SK-N-SH treated with all-trans-retinoic acid at 6 μM for 48 hours (cell line): ENCODE data around the gene LYPD1.

Experiments
- ATAC-seq: fragments of 200-7000 bp; cut with Tn5 transposase; 3 replicates; pipeline ENCODE4 v1.9.1; 2020; ENCODE audit warnings: mild to moderate bottlenecking, moderate library complexity
- ARNTL ChIP-seq: fragments of 450-650 bp; formaldehyde crosslinking; IDR thresholded peaks from 2 replicates; pipeline ENCODE4 v1.5.0; 2020; ENCODE audit warnings: low read depth, mild to moderate bottlenecking, moderate library complexity, borderline replicate concordance
- BACH2 ChIP-seq: fragments of 250-450 bp; sonication (Bioruptor Pico); IDR thresholded peaks from 2 replicates; pipeline ENCODE4 v1.9.0; 2021; ENCODE audit warnings: mild to moderate bottlenecking, borderline replicate concordance
- CREB5 ChIP-seq: fragments of 250-450 bp; sonication (Bioruptor Pico); IDR thresholded peaks from 2 replicates; pipeline ENCODE4 v1.5.1; 2020; ENCODE audit warnings: low read depth, mild to moderate bottlenecking, moderate library complexity
- ESRRG ChIP-seq: fragments of 250-450 bp; sonication (Bioruptor Pico); IDR thresholded peaks from 2 replicates; pipeline ENCODE4 v1.6.1; 2021; ENCODE audit warnings: mild to moderate bottlenecking
- GLIS3 ChIP-seq: fragments of 250-450 bp; sonication (Bioruptor Pico); IDR thresholded peaks from 2 replicates; pipeline ENCODE4 v1.5.0; 2020; ENCODE audit warnings: mild to moderate bottlenecking, moderate library complexity
- ISL1 ChIP-seq: fragments of 250-450 bp; sonication (Bioruptor Pico); IDR thresholded peaks from 2 replicates; pipeline ENCODE4 v2.1.2; 2022; ENCODE audit warnings: mild to moderate bottlenecking, moderate library complexity
- OSR1 ChIP-seq: fragments of 250-450 bp; sonication (Bioruptor Pico); IDR thresholded peaks from 2 replicates; pipeline ENCODE4 v1.8.0; 2022; ENCODE audit warnings: moderate library complexity, mild to moderate bottlenecking, inconsistent platforms
- PATZ1 ChIP-seq: fragments of 250-450 bp; sonication (Bioruptor Pico); IDR thresholded peaks from 2 replicates; pipeline ENCODE4 v1.8.0; 2020; ENCODE audit warnings: mild to moderate bottlenecking, moderate library complexity, borderline replicate concordance
- PPARA ChIP-seq: fragments of 250-450 bp; sonication (Bioruptor Pico); IDR thresholded peaks from 2 replicates; pipeline ENCODE4 v1.5.0; 2020; ENCODE audit warnings: mild to moderate bottlenecking, borderline replicate concordance
- RARB ChIP-seq: fragments of 250-450 bp; sonication (Bioruptor Pico); IDR thresholded peaks from 2 replicates; pipeline ENCODE4 v1.8.0; 2021; ENCODE audit warnings: mild to moderate bottlenecking, moderate library complexity
- SNAI2 ChIP-seq: fragments of 250-450 bp; sonication (Bioruptor Pico); IDR thresholded peaks from 2 replicates; pipeline ENCODE4 v1.5.0; 2020; ENCODE audit warnings: mild to moderate bottlenecking, moderate library complexity
- TCF4 ChIP-seq: fragments of 250-450 bp; sonication (Bioruptor Pico); IDR thresholded peaks from 2 replicates; pipeline ENCODE4 v1.8.0; 2021; ENCODE audit warnings: mild to moderate bottlenecking, moderate library complexity, borderline replicate concordance
- TOX ChIP-seq: fragments of 250-450 bp; sonication (Bioruptor Pico); IDR thresholded peaks from 2 replicates; pipeline ENCODE4 v1.8.0; 2021; ENCODE audit warnings: mild to moderate bottlenecking, moderate library complexity, borderline replicate concordance
- ZC3H10 ChIP-seq: fragments of 250-450 bp; sonication (Bioruptor Pico); IDR thresholded peaks from 2 replicates; pipeline ENCODE4 v1.5.1; 2021; ENCODE audit warnings: mild to moderate bottlenecking, moderate library complexity
- ZFP3 ChIP-seq: fragments of 250-450 bp; sonication (Bioruptor Pico); IDR thresholded peaks from 2 replicates; pipeline ENCODE4 v1.5.0; 2020; ENCODE audit warnings: mild to moderate bottlenecking, moderate library complexity
- ZFP30 ChIP-seq: fragments of 450-650 bp; formaldehyde crosslinking; IDR thresholded peaks from 2 replicates; pipeline ENCODE4 v1.5.0; 2022; ENCODE audit warnings: mild to moderate bottlenecking, moderate library complexity
- ZNF565 ChIP-seq: fragments of 450-650 bp; formaldehyde crosslinking; conservative IDR thresholded peaks from 2 replicates; pipeline ENCODE4 v1.5.0; 2020; ENCODE audit warnings: low read depth, mild to moderate bottlenecking, moderate library complexity
- ZNF70 ChIP-seq: fragments of 450-650 bp; formaldehyde crosslinking; IDR thresholded peaks from 2 replicates; pipeline ENCODE4 v1.5.0; 2020; ENCODE audit warnings: mild to moderate bottlenecking, moderate library complexity
- ZNF8 ChIP-seq: fragments of 450-650 bp; formaldehyde crosslinking; IDR thresholded peaks from 2 replicates; pipeline ENCODE4 v1.5.0; 2020; ENCODE audit warnings: mild to moderate bottlenecking, moderate library complexity
- TF ChIP-seq, protein P1 (sequence below): fragments of 250-450 bp; sonication (Bioruptor Pico); IDR thresholded peaks from 2 replicates; pipeline ENCODE4 v1.8.0; 2021; ENCODE audit warnings: low read depth, mild to moderate bottlenecking, moderate library complexity, borderline replicate concordance
- TF ChIP-seq, protein P2 (sequence below): fragments of 250-450 bp; sonication (Bioruptor Pico); IDR thresholded peaks from 2 replicates; pipeline ENCODE4 v1.5.1; 2021; ENCODE audit warnings: mild to moderate bottlenecking, moderate library complexity

Gene LYPD1

GRCh38 chr2:132664096-132664495 is 5.9 kb downstream of the LYPD1 start:
- no peak for TF ChIP-seq ZFP30
- no peak for TF ChIP-seq ARNTL (CRISPR knock-in tag)
- no peak for TF ChIP-seq OSR1 (CRISPR knock-in tag)
- TF ChIP-seq TOX (CRISPR knock-in tag): no peak
- TF ChIP-seq, protein P1, sequence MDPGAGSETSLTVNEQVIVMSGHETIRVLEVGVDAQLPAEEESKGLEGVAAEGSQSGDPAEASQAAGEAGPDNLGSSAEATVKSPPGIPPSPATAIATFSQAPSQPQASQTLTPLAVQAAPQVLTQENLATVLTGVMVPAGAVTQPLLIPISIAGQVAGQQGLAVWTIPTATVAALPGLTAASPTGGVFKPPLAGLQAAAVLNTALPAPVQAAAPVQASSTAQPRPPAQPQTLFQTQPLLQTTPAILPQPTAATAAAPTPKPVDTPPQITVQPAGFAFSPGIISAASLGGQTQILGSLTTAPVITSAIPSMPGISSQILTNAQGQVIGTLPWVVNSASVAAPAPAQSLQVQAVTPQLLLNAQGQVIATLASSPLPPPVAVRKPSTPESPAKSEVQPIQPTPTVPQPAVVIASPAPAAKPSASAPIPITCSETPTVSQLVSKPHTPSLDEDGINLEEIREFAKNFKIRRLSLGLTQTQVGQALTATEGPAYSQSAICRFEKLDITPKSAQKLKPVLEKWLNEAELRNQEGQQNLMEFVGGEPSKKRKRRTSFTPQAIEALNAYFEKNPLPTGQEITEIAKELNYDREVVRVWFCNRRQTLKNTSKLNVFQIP: no peak
- no peak for TF ChIP-seq PPARA
- TF ChIP-seq GLIS3: no peak
- TF ChIP-seq ZNF565 (CRISPR knock-in tag): no peak
- TF ChIP-seq, all 23 proteins: peak for 0
- ATAC-seq: no peak

DNA sequence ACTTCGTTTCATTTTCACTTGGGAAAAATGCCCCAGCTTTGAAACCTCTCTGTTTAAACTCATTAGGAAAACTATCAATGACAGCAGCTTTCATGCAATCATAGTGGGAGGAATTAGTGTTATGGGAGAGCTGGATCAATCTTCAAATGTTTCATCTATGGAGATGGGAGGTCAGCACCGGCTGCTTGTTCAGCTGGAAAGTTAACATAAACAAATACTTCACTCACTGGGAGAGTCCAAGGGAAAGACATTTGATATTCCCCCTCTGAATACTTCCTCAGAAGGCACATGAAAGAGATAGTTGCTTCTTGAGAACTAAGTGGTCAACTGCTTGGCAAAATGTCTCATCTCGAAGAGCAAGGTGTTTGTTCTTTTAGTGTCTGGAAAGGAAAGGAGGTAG is 7.3 kb downstream of the LYPD1 start:
- ATAC-seq: no peak

GRCh38 chr2:132659331-132659730 is 10.7 kb downstream of the LYPD1 start:
- TF ChIP-seq PATZ1 (CRISPR knock-in tag) (no peak), GLIS3 (no peak), ISL1 (CRISPR knock-in tag) (no peak), ZC3H10 (CRISPR knock-in tag) (no peak), SNAI2 (no peak), ESRRG (CRISPR knock-in tag) (no peak), ZFP3 (CRISPR knock-in tag) (no peak), ZNF70 (no peak)
- TF ChIP-seq, protein P2, sequence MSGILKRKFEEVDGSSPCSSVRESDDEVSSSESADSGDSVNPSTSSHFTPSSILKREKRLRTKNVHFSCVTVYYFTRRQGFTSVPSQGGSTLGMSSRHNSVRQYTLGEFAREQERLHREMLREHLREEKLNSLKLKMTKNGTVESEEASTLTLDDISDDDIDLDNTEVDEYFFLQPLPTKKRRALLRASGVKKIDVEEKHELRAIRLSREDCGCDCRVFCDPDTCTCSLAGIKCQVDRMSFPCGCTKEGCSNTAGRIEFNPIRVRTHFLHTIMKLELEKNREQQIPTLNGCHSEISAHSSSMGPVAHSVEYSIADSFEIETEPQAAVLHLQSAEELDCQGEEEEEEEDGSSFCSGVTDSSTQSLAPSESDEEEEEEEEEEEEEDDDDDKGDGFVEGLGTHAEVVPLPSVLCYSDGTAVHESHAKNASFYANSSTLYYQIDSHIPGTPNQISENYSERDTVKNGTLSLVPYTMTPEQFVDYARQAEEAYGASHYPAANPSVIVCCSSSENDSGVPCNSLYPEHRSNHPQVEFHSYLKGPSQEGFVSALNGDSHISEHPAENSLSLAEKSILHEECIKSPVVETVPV (CRISPR knock-in tag): no peak
- no peak for ATAC-seq

More for the DNA sequence above, 7.3 kb downstream of the LYPD1 start:
- TF ChIP-seq RARB (CRISPR knock-in tag) (no peak), ZFP3 (CRISPR knock-in tag) (no peak), ARNTL (CRISPR knock-in tag) (no peak), BACH2 (CRISPR knock-in tag) (no peak), CREB5 (CRISPR knock-in tag) (no peak), OSR1 (CRISPR knock-in tag) (no peak), TCF4 (no peak), PATZ1 (CRISPR knock-in tag) (no peak), ZNF8 (CRISPR knock-in tag) (no peak)
- TF ChIP-seq, protein P2 (CRISPR knock-in tag): no peak
